GM19438 (cell line): ENCODE results near the gene ZEB1.
"Not testable (repeated sequence)": the region's sequence is repeated elsewhere in the genome, so short reads cannot be mapped to it uniquely, and the experiment has no call there.

Experiments
- ATAC-seq: cut with Tn5 transposase; IDR thresholded peaks from one replicate; pipeline ENCODE4 v1.9.1; 2021; ENCODE audit warnings: low read depth; ENCODE audit not compliant: unreplicated experiment

The ZEB1 gene

DNA sequence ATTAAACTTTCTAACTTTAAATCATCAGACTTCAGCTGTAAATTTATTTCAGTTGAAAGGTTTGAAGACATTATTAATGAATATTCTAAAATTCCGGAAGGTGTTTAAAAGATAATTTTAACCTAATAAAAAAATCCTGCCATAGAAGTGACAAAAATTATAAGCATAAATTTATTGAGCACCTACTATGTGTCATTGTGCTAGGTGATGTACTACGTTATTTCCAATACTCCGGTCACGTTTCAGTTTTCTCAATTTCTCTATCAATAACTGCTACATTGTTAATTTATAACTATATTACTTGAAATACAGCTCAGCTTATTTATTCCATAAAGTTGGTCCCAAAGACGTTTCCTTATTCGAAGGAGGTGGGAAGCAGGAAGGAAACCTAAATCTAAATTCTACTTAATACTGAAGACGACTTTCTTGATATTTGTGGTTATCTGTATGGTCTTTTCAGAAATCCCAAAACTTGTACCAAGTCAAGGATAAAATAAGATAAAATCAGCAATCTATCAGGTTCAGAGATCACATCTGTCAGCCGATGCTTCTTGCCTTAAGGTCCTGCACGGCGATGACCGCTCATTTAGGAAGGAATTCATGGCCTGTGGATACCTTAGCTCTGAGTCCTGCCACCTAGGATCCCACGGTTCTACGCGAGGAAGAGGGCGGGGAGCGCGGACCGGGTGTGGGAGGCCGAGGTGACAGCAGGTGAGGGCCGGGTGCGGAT is 1.2 kb upstream of the ZEB1 start:
- ATAC-seq = peak; percentile 63

- ATAC-seq = peak; percentile 15
Observed at GRCh38 chr10:31318382-31318853, 598 bp upstream of the ZEB1 start.

DNA sequence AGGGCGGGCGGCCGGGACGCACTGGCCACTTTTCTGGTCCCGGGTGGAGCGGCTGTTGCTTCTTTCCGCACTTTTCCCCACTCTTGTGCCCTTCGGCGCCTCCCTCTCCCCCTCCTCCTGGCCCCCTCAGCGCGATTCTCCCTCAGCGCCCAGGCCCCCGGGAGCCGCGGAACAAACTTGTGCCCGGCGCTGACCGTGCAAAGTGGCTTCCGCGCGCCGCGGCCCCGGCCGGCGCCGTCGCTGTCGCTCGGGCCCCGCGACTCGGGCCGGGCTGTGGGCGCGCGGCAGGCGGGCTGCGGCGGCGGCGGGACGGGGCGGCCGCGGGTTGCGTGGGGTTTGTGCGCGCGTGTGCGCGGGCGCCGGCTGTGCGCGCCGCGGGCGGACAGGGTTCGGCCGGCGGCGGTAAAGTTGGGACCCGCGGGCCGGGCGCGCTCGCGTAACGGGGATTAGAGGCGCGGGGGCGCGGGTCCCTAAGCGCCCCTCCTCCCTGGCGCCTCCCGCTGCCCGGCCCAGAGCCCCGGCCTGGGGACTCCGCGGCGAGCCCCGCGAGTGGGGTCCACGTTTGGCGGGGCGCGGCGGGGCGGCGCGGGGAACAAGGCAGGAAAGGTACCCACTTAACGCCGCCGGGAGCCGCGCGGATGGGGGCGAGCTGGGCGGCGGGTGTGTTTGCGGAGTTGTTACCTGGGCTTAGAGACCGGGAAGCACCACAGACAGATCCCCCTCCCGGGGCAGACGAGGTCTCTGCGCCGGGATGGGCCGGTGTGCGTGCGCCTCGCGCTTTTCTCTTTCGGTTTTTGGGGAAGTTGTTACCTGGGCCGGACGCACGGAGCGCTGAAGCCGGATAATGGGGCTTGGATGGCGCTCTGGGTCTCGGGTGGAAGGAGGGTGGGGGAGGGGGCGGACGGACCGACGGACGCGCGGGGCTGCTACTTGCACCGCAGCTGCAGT is 860 bp downstream of the ZEB1 start:
- ATAC-seq = peak; percentile 33

- ATAC-seq = no peak
Observed at GRCh38 chr10:31320550-31321211, 1.7 kb downstream of the ZEB1 start.

DNA sequence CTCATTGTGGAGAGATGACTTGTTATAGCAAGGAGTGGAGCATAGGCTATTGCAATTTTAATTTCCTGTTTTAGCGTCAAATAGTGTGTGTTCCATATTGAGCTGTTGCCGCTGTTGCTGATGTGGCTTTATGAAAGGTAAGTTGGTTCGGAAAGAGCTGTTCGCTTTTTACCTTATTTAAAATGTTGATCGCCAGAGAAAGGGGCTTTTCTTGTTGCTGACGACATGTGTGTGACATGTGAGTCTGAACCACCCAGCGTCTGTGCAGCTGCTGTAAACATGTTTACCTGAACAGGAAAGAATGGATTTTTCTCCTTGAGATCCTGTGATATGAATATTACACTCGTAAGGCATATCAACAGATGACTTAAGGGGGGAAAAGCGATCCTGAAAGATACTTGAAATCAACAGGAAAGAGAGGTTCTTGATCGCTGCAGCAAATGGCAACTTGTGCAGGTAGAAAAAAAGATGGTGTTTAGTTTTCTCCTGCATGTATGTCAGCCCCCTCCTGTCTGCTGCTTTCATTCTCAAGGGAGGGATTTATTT is 2.5 kb downstream of the ZEB1 start:
- no peak for ATAC-seq

DNA sequence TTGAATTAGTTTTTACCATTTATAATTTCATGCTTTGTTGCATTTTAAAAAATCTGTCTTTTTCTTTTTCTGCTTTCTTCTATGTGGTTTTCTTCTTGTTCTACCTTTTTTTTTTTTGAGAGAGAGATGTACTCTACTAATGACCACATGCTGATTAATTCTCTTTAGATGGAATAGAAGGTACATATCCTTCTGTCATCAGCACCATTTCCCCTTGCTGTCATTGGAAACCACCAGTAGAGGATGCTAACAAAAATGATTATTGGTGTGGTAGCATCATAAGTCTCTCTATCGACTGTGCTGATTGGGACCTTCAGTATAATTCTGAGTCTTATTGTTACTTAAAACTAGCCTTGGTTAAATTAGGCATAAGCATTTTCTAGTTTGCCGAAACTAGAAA is 3.6 kb downstream of the ZEB1 start:
- no peak for ATAC-seq

DNA sequence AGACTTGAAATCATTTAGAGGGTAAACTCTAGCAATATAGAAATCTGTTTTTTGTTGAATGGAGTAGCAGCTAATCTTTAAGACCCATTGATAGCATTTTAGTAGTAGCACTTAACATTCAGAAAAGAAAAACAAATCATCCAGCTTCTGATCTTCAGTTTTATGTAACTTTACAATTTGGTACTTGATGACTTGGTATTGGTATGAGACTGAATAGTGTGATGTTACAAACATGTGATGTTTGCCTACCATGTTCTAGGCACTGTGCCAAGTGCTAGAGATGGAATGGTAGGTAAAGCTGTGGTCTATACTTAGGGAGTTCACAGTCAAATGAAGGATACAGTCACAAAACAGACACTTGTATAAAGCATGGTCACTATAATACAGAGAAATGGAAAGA is 21.3 kb downstream of the ZEB1 start:
- no peak for ATAC-seq

- ATAC-seq = no peak
Observed at GRCh38 chr10:31341552-31341951, 22.5 kb downstream of the ZEB1 start.

- no peak for ATAC-seq
Observed at GRCh38 chr10:31343009-31343408, 24.0 kb downstream of the ZEB1 start.

DNA sequence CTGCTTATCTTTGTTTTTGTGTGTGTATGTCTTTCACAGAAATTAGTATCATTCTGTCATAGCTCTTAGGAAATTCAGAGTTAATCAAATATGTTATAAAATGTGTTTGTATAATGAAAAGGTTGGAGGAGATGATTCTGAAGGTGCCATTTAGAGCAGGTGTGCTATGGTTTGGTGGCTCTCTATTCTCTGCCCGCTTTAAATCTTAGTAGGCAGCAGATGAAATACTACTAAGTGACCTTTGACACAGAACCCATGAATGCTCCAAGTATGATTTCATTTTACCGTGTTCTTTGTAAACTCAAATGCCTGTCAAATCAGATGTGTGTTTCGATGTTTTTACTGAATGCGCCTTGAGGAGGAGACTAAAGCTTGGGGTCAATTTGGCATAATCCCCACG is 24.5 kb downstream of the ZEB1 start:
- ATAC-seq = no peak

DNA sequence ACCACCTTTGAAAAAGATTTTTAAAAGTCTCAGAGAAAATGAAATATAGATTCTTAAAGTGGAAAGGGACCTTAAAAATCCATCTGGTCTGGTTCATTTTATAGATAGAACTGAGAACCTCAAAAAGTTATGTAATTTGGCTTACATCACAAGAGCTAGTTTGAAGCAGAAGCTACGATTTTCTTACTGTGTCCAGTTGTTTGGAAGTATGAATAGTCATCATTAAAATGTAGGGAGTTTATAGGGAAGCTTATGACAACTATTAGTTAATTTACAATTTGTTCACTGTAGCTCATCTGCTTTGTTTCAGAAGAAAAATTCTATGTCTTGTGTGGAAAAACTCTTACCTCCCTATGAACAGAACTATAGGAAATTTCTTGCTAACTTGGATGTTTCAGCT is 26.9 kb downstream of the ZEB1 start:
- ATAC-seq = no peak

DNA sequence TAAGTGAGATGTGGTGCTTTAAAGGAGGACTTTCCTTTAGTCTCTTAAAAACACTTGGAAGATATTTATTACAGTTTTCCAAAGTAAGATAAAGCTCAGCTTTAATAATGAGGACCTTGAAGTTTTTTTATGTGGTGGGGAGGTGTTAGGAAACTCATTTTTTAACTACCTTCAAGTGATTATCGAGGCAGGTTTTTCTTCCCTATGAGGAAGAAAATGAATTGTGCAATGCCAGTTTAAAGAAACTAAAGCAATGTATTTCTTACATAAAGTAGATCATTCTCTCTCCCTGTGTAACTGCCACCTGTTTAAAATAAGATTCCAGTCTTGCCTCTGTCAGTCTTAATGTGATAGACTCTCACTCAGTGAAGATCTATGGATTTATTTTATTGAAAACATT is 27.9 kb downstream of the ZEB1 start:
- ATAC-seq = no peak

GRCh38 chr10:31347705-31348104 is 28.7 kb downstream of the ZEB1 start:
- ATAC-seq = no peak

GRCh38 chr10:31350891-31351290 is 31.9 kb downstream of the ZEB1 start:
- no peak for ATAC-seq

DNA sequence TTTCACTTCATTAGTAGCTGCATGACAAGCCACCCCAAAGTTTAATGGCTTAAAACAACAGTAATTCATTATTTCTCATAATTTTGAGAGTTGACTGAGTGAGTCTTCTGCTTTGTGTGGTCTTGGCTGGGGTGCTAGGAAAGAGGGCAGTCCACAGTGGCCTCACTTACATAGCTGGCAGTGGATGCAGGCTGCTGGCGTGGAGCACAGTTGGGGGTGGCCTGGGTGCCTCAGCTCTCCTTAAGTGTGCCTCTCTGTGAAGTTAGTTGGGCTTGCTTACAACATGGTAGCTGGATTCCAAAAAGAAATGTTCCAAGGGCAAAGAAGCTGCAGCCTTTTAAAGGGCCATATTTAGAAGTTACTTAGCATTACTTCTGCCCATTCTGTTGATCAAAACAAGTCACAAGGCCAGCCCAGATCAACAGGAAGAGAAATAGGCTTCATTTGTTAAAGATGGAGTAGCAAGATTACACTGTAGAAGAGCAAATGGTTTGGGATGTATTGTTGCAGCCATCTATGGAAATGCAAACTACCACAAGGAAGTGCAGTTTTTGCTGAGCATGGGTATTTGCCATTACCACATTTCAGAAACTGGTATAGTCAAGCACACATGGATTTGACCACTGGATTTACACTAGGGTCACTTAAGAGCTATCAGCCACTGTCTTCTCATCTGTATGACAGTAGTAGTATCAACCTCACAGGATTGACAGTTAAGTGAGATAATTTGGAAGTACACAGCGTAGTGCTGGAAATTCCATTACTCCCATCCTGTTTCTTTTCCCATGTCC is 33.6 kb downstream of the ZEB1 start:
- no peak for ATAC-seq

- peak; percentile 80 for ATAC-seq
Observed at GRCh38 chr10:31353574-31353973, 34.6 kb downstream of the ZEB1 start.

DNA sequence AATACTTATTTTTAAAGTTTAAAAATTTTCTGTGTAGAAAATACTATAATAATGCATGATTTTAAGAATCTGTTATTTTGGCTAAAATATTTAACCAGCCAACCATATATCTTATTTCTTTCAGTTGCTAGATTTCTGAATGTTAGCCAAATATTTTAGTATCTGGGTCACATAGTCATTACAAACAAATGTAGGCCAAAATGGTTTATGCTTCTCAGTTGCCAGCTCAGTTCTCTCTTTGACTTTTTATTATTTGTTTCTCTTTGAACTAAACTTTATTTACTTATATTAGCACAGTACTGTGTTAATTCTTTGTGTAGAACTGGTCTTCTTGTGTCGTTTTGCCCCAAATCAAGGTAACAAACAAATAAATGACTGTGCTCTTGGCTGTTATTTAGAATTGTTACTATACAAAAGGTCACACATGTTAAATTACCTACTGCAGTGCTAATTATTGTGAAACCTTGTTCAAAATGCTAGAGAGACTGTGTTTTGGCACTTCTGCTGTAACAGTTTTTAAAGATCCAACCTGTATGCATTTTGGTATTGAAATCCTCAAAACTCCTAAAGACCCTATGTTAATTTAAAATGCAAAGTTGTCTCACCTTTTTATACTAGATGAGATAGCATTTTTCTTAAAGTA is 39.8 kb downstream of the ZEB1 start:
- ATAC-seq = no peak

DNA sequence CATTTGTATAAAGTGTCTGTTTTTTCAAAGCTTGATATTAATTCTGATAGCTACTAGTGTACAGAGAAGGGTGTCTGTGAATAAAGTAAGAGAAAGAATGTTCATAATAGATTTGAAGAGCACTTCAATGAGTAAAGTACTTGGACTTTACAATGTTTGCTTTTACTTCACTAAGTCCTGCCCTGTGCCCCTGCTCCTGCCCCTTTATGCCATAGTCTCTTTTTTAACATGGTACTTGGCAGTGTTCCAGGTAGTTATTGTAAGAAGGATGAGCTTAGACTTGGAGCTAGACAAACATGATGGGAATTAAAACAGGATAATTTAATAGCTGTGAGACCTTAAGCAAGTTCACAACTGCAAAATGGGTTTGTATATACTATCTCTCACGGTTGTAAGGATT is 41.0 kb downstream of the ZEB1 start:
- no peak for ATAC-seq

GRCh38 chr10:31361475-31361874 is 42.5 kb downstream of the ZEB1 start:
- ATAC-seq = not testable (repeated sequence)
